ENCODE measurements around the gene SIX1. TPM values are rescaled to one million over a fixed set of nuclear protein-coding genes. Genes with fewer than 3 reads are reported as not detected.

The SIX1 gene
- total RNA-seq, 4 donors from 2014 or later = 0.72 to 3.3 (median 1.0) TPM

GRCh38 chr14:60641742-60642269 is 7.5 kb downstream of the SIX1 start:
- peak; percentile 21 for ATAC-seq (ENCODE audit: low FRiP score)
- TF ChIP-seq, protein P1, sequence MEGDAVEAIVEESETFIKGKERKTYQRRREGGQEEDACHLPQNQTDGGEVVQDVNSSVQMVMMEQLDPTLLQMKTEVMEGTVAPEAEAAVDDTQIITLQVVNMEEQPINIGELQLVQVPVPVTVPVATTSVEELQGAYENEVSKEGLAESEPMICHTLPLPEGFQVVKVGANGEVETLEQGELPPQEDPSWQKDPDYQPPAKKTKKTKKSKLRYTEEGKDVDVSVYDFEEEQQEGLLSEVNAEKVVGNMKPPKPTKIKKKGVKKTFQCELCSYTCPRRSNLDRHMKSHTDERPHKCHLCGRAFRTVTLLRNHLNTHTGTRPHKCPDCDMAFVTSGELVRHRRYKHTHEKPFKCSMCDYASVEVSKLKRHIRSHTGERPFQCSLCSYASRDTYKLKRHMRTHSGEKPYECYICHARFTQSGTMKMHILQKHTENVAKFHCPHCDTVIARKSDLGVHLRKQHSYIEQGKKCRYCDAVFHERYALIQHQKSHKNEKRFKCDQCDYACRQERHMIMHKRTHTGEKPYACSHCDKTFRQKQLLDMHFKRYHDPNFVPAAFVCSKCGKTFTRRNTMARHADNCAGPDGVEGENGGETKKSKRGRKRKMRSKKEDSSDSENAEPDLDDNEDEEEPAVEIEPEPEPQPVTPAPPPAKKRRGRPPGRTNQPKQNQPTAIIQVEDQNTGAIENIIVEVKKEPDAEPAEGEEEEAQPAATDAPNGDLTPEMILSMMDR (IDR thresholded peaks at IDR 0.05) = no peak
- DNase-seq (ENCODE audit: low spot score) = no peak

DNA sequence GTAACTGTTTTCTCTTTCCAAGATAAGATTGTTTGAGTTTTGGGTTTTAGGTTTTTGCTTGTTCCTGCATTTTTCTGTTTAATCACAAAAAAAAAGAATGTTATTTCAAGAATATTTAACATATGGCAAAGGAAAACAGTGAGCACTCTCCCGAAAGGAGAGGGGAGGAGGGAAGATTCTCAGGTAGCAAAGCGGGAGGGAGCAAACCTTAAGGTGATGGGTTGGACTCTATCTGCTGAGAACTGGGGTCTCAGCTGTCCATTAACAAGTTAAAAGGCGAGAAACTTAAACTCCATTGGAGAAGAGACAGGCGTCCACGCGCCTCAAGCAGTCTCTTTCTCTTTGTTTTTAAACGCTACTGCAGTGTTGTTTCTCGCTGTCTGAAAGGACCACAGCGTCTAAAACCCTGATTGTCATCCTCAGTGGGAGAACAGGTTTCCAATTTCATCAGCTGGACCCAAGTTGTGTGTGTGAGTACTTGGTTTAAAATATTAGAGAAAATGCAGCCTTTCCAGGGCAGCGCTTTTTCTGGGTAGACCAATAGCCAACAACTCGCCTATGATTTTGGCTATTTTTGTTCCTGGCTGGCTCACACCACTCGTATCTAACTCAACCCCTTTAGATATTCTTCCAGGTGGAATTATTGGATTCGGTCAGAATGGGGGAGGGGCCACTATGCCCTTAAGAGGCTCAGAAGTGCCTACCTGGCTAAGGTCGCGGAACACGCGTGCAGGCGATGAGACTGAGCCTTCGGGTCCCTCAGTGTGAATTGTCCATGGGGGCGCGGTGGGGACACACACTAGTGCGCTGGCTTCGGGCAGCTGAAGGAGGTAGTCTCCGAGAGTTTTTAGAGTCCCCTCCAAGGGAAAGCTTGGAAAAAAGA is 8.2 kb downstream of the SIX1 start:
- TF ChIP-seq, protein P1 (IDR thresholded peaks at IDR 0.05) = no peak
- ATAC-seq (ENCODE audit: low FRiP score) (peak; percentile 8), DNase-seq (ENCODE audit: low spot score) (no peak)

GRCh38 chr14:60639674-60640073 is 9.6 kb downstream of the SIX1 start:
- no peak for DNase-seq (ENCODE audit: low spot score)
- TF ChIP-seq, protein P1 (IDR thresholded peaks at IDR 0.05) = no peak
- ATAC-seq (ENCODE audit: low FRiP score) = no peak

DNA sequence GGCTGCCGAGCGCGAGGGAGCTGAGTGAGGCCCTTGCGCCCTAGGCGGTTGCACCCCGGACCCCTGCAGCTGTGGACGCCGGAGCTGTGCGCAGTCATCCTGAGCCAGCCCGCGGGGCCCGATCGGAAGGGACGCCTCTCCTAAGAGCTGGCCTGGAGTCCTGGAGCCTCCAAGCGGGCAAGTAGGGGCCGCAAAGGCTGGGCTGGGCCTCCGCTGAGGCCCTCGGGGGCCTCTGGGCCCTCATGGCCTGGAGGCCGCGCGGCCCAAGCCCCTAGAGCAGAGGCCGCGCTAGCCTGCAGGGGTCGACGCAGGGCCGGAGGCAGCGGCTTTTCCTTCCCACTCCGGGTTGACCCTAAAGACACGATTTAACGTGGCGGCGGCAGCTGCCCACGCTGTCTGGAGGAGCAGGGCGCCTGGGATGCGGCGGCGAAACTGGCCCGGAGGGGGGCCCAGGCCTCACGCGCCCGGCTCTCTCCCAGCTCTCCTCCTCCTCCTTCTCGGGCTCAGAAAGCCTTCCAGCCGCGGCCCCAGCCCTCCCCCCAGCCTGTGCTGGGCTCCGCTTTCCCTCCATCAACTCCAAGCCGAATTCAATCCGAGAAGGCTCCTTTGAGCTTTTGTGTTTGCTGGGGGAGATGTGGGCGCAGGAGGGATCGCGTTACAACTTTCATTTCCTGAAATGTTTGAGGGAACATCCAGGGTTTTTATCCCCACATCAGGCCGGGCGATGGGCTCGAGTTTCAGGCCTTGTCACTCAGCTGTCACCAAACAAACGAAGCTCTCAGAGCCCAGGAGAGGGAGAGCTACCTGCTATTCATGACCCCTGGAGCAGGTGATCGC is 11.6 kb downstream of the SIX1 start:
- ATAC-seq (ENCODE audit: low FRiP score) (no peak), DNase-seq (ENCODE audit: low spot score) (no peak)
- TF ChIP-seq, protein P1 (IDR thresholded peaks at IDR 0.05) = no peak

DNA sequence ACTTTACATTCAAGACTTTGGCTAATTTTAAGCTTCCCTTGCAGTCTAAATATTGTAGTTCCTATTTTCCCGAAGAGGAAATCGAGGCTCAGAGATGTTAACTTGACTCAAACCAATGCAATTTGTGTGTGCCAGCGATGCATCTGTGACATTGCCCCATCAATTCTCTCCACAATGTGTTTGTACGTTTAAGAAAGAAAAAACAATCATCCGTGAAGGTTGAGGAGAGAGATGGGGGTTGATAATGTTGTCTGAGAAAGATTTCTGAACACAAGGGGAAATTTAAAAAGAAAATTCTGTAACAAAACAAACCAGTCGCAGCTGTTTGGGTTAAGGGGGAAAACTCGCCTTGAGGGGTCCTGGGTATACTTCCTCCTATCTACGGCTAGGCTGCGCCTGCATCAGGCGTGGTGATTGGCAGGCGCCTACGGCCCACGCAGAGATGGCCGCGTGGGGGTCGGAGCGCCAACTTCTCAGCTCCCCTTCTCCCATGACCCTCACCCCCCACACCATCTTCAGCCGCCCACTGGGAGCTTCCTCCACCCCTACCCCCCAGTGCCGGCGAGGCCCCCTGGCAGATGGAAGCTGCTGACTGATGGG is 12.3 kb downstream of the SIX1 start:
- TF ChIP-seq, protein P1 (IDR thresholded peaks at IDR 0.05) = no peak
- DNase-seq (ENCODE audit: low spot score) = no peak
- no peak for ATAC-seq (ENCODE audit: low FRiP score)

DNA sequence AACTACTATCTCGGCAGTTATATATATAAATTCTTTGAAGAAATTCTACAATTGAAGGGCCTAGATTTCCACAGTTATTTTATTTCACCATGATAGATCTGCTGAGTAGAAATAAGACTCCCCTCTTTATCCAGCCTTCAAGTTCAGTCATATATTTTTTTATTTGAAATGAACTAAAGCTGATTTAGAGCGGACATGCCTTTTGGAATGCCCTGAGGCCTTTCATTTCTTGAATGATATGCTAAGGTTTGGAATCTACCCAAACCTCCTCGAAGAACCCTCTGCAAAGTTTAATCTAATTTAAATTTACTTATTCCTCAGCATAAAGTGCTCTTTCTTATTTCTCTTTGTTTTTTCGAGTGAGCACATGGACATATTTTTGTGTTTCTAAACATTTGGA is 15.1 kb downstream of the SIX1 start:
- TF ChIP-seq, protein P1 (IDR thresholded peaks at IDR 0.05) = no peak
- DNase-seq (ENCODE audit: low spot score) (no peak), ATAC-seq (ENCODE audit: low FRiP score) (no peak)

Data from omental fat pad (tissue), 4 donors.